Measurements from ENCODE around the gene DYRK3. TPM values are rescaled to one million over a fixed set of nuclear protein-coding genes. Genes with fewer than 3 reads are reported as not detected.
A peak's percentile ranks its signal among the peaks of the same experiment; 100 is the strongest.

The DYRK3 gene
- total and polyA plus RNA-seq, 8 donors = 1.2 to 21.9 (median 2.9) TPM; not detected in 1

DNA sequence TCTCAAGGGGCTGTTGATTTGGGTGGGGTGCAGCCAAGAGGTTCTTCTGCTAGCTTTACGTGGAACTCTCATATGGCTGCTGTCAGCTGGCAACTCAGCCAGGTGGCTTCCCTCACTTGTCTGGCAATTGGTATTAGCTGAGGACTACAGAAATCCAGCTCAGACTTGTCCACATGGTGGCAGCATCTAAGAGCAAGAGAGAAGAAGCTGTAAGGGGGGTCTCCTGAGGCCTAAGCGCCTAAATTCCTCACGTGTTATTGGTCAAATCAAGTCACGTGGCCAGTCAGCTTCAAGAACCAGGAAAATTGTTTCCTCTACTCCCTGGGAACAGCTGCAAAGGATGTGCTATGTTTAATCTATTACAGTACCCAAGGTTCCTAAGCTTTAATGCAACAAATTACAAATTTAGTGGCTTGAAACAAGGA lies 4.2 kb upstream of the DYRK3 start:
- DNase-seq = peak; percentile 55 to 91
- H3K27ac ChIP-seq = peak overlapping the region in 1 of 5 donors; percentile 35
- intact Hi-C loops (cut with DNase I; ENCODE audit: low total_unique reads) = loop anchor here (5.0 to 10.0 kb wide), 2 partner anchors 36 to 284 kb away; no protein-coding TSS in a partner anchor

DNA sequence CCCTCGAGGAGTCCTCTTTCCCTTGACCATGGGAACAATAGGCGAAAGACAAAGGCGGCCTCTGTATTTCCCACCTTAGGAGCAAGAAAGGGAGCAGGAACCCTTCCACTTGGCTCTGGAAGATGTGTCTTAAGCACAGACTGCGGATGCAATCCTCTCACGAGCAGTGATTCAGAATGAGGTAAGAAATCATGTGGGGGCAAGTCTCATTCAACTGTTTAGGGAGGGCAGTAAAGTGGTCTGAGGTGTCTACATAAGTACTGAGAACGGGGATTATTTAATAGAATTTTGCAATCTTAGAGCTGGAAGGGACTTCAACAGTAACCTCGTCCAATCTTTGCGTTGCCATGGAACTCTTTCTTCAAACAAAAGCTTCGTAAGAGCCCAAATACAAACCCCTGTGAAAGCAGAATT lies 1.6 kb upstream of the DYRK3 start:
- TF ChIP-seq POLR2AphosphoS5 (IDR thresholded peaks at IDR 0.05) (peak in 1 of 3 donors; percentile 53), POLR2A (IDR thresholded peaks at IDR 0.05) (no peak), EP300 (IDR thresholded peaks at IDR 0.05) (no peak)
- TF ChIP-seq, protein P1, sequence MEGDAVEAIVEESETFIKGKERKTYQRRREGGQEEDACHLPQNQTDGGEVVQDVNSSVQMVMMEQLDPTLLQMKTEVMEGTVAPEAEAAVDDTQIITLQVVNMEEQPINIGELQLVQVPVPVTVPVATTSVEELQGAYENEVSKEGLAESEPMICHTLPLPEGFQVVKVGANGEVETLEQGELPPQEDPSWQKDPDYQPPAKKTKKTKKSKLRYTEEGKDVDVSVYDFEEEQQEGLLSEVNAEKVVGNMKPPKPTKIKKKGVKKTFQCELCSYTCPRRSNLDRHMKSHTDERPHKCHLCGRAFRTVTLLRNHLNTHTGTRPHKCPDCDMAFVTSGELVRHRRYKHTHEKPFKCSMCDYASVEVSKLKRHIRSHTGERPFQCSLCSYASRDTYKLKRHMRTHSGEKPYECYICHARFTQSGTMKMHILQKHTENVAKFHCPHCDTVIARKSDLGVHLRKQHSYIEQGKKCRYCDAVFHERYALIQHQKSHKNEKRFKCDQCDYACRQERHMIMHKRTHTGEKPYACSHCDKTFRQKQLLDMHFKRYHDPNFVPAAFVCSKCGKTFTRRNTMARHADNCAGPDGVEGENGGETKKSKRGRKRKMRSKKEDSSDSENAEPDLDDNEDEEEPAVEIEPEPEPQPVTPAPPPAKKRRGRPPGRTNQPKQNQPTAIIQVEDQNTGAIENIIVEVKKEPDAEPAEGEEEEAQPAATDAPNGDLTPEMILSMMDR (IDR thresholded peaks at IDR 0.05) = no peak
- intact Hi-C loops (cut with DNase I; ENCODE audit: low total_unique reads) = loop anchor here (5.0 to 10.0 kb wide), 2 partner anchors 34 to 281 kb away; no protein-coding TSS in a partner anchor

More for the DNA sequence above, 4.2 kb upstream of the DYRK3 start:
- Histone ChIP-seq H3K36me3 (no peaks in the 10 kb centered on the region), H3K9me3 (no peaks in the 10 kb centered on the region), H3K4me1 (peaks cover 9 to 24% (median 21%) of the 10 kb centered on the region in 4 donors), H3K27me3 (no peaks in the 10 kb centered on the region), H3K4me3 (no peak overlapping the region)
- TF ChIP-seq POLR2AphosphoS5 (IDR thresholded peaks at IDR 0.05) (peak in 2 of 3 donors; percentile 14 to 54), POLR2A (IDR thresholded peaks at IDR 0.05) (no peak)
- TF ChIP-seq, protein P1 (IDR thresholded peaks at IDR 0.05) = peak in 5 of 7 experiments; percentile 4 to 45 (median 32)
- 15 to 29% (median 25%) methylated on average over 4 of the region's 4 CpGs for WGBS, 5 donors

DNA sequence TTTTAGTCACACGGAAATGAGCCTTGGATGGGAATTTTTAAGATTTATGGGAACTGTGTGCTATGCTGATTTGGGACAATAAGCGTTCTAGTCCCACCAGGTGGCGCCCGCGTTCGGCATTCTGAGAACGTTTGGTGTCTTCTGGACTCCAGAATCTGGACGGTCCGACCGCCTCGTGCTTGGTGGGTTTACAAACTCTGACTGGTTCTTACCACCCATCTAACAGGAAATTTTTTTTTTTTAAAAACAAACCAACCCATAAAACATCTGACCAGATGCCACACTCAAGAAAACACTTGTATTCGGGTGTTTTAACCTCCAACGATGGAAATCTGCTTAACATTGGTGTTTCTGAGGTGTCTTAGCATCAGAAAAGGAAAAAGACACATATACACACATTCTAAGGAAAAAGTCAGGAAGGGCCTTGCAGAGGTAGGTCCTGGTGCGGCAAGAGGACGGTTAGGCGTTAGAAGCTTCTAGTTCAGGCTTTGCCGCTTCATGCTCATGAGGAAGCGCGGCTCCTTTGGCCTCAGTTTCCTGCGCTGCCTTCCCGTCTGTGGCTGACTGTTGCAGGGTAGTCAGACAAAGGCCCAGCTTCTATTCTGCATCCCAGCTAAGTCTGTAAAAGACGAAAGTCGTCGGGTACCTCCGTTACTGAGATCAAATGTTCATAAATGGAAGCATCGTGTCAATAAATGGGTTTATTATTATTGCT lies 814 bp upstream of the DYRK3 start:
- no peak for TF ChIP-seq EP300 (IDR thresholded peaks at IDR 0.05)
- peak in 1 of 3 donors; percentile 47 for TF ChIP-seq POLR2AphosphoS5 (IDR thresholded peaks at IDR 0.05)
- TF ChIP-seq, protein P1 (IDR thresholded peaks at IDR 0.05) = peak in 5 of 7 experiments; percentile 58 to 87 (median 75)
- Histone ChIP-seq H3K36me3 (peaks cover 0 to 3% (median 0%) of the 10 kb centered on the region in 4 donors), H3K4me3 (peak overlapping the region; percentile 75 to 97 (median 88)), H3K27ac (peak overlapping the region; percentile 72 to 91 (median 85)), H3K27me3 (no peaks in the 10 kb centered on the region), H3K4me1 (peaks cover 9 to 40% (median 30%) of the 10 kb centered on the region in 4 donors), H3K9me3 (no peaks in the 10 kb centered on the region)
- DNase-seq = peak; percentile 95
- 8 to 15% (median 11%) methylated on average over 26 of the region's 26 CpGs for WGBS, 5 donors
- intact Hi-C loops (cut with DNase I; ENCODE audit: low total_unique reads) = loop anchor here (5.0 to 10.0 kb wide), 2 partner anchors 33 to 280 kb away; no protein-coding TSS in a partner anchor

More for the DNA sequence above, 1.6 kb upstream of the DYRK3 start:
- Histone ChIP-seq H3K27ac (peak overlapping the region in 3 of 5 donors; percentile 85 to 91 (median 89)), H3K36me3 (no peaks in the 10 kb centered on the region), H3K9me3 (no peaks in the 10 kb centered on the region), H3K27me3 (no peaks in the 10 kb centered on the region), H3K4me1 (peaks cover 9 to 40% (median 30%) of the 10 kb centered on the region in 4 donors), H3K4me3 (no peak overlapping the region)
- 39 to 48% (median 42%) methylated on average over 9 of the region's 9 CpGs for WGBS, 5 donors
- DNase-seq = peak in 1 of 2 donors; percentile 64

DNA sequence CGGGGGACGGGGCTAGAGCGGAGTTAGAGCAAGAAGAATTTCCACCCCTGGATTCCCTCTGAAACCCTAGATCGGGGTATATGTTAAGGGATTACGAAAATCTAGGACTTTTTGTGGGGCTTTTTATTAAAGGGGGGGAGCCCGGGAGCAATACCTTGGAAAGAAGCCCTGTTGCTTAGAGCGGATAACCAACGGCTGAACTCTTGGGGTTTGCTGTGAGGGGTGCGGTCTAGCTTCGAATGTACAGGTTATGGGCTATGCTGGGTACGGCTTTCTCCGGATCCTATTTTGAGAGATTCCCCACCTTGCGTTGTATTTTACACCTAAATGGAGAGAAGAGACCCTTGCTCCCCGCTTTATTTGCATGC lies 626 bp downstream of the DYRK3 start:
- Histone ChIP-seq H3K9me3 (no peaks in the 10 kb centered on the region), H3K27ac (peak overlapping the region; percentile 81 to 91 (median 85)), H3K4me1 (peaks cover 9 to 40% (median 30%) of the 10 kb centered on the region in 4 donors), H3K4me3 (peak overlapping the region; percentile 75 to 97 (median 88)), H3K36me3 (peaks cover 0 to 3% (median under 1%) of the 10 kb centered on the region in 4 donors), H3K27me3 (no peaks in the 10 kb centered on the region)
- 4 to 6% (median 4%) methylated on average over 14 of the region's 14 CpGs for WGBS, 5 donors
- TF ChIP-seq POLR2A (IDR thresholded peaks at IDR 0.05) (no peak), EP300 (IDR thresholded peaks at IDR 0.05) (no peak), POLR2AphosphoS5 (IDR thresholded peaks at IDR 0.05) (no peak)
- TF ChIP-seq, protein P1 (IDR thresholded peaks at IDR 0.05) = no peak
- intact Hi-C loops (cut with DNase I; ENCODE audit: low total_unique reads) = loop anchor here (10.0 kb wide), 1 partner anchor 279 kb away; no protein-coding TSS in a partner anchor
- no peak for DNase-seq

All from stomach (tissue), 9 donors.